Omental fat pad (tissue), 4 donors: ENCODE data around the gene DAP3. TPM values are rescaled to one million over a fixed set of nuclear protein-coding genes. Genes with fewer than 3 reads are reported as not detected.
"Not testable (repeated sequence)": the region's sequence is repeated elsewhere in the genome, so short reads cannot be mapped to it uniquely, and the experiment has no call there.

ENCODE experiments used
- ATAC-seq: fragments of 150-250 bp; one replicate; pipeline ENCODE4 v1.9.1; 2016; ENCODE audit warnings: mild to moderate bottlenecking, moderate library complexity; ENCODE audit not compliant: low FRiP score
- DNase-seq: peaks from one replicate; pipeline ENCODE4 v3.0.0-alpha.2; 2019; ENCODE audit warnings: low spot score
- total RNA-seq, 4 donors: library from RNA; depleted of rRNA; stranded (reverse); fragments of >200 nt; gene quantifications; one replicate each; pipeline ENCODE4 v1.1.0, GENCODE V29; 2016
- TF ChIP-seq, protein P1 (sequence below), 3 donors: fragments of 450-650 bp; IDR thresholded peaks; one replicate each; pipeline ENCODE4 v1.5.1; 2016 to 2017; ENCODE audit warnings: antibody characterized with exemption in 3 of 3, mild to moderate bottlenecking in 3 of 3, moderate library complexity in 2 of 3

Gene DAP3
- total RNA-seq, 4 donors from 2014 or later, result 118 to 170 (median 132) TPM

DNA sequence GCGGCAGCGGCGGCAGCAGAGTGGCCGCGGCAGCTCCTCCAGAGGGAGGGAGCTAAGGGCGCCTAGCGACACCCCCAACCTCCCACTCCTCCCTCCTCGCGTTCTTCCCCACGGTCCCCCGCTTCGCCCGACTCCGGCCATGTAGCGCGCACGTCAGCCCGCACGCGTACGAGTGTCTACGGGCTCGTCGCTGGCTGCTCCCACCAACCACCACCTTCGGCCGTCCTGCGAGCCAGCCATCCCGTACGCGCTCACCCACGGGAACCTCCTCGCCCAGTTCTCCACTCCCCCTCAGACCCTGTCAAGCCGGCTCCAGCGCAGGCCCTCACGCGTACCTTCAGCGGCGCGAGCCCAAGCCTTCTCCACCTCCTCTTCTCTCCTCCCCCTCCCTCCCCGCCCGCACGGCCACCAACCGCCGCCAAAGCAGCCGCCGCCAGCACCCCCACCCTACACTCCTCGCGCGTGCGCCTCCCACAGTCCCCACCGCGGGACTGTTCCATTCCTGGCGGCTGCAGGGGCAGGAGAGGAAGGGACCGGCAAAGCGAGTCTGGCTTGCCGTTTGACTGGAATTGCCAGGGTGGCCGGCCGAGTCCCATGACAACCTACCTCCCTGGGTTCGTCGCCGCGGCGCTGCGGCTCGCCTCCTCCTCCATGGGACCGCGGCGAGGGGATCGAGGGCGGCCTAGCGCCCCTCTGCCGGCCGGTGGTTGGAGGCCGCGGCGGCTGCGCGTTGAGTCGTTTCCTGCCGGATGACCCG, 389 bp upstream of the DAP3 start, which contains the start of gene YY1AP1:
YY1AP1 (minus strand) TSS at position 451 of the 757 bp plus-strand sequence. CDS start 8,338 bp downstream, outside the sequence.
- ATAC-seq, result peak; percentile 92
- TF ChIP-seq, protein P1, sequence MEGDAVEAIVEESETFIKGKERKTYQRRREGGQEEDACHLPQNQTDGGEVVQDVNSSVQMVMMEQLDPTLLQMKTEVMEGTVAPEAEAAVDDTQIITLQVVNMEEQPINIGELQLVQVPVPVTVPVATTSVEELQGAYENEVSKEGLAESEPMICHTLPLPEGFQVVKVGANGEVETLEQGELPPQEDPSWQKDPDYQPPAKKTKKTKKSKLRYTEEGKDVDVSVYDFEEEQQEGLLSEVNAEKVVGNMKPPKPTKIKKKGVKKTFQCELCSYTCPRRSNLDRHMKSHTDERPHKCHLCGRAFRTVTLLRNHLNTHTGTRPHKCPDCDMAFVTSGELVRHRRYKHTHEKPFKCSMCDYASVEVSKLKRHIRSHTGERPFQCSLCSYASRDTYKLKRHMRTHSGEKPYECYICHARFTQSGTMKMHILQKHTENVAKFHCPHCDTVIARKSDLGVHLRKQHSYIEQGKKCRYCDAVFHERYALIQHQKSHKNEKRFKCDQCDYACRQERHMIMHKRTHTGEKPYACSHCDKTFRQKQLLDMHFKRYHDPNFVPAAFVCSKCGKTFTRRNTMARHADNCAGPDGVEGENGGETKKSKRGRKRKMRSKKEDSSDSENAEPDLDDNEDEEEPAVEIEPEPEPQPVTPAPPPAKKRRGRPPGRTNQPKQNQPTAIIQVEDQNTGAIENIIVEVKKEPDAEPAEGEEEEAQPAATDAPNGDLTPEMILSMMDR (IDR thresholded peaks at IDR 0.05), result no peak

DNA sequence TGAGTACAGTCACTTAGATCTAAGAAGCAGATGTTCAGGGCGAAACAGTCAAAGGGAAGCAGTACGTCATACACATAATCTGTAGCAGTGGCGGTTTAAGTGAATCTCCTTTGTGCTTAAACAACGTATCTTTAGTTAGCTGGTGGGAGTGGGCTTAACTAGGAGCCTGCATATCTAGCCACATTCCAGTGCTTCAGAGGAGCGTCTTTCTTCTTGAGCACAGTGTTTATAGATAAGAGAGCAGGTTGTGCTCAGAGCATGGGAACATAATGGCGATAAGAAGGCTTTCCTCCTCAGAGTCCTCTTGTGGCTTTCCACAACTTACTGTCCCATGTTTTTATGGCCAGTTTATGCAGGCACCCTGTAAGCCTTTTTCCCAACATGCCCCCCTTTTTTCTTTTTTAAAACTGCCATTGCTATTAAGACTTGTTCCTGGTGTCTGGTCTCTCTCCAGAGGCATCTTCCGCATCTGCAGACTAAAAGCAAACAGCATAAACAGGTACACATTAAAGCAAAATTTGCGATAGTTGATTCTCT, 3.2 kb downstream of the DAP3 start:
- TF ChIP-seq, protein P1 (IDR thresholded peaks at IDR 0.05), result no peak

More for the DNA sequence above, 389 bp upstream of the DAP3 start, which contains the start of gene YY1AP1:
- peak; percentile 54 for DNase-seq

DNA sequence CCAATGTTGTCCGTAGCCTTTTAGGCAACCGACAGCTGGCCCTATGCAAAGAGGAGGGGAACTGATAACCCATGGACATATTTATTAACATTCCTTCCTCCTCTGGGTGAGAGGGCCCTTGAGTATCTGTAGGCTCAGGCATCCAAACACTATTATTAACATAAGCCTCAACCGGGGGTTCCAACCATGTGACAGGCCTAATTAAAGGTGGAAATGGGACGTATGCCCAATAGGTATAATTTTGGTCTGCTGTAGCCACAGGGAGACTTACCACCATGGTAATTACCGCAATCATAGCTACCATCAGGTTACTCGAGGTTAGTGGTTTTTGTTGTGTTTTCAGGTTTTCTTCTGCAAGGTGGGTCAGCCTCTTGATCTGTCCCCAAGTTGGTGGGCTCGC, 5.3 kb downstream of the DAP3 start:
- ATAC-seq (no peak), DNase-seq (no peak)
- TF ChIP-seq, protein P1 (IDR thresholded peaks at IDR 0.05), result no peak

More for the DNA sequence above, 3.2 kb downstream of the DAP3 start:
- ATAC-seq (no peak), DNase-seq (no peak)

DNA sequence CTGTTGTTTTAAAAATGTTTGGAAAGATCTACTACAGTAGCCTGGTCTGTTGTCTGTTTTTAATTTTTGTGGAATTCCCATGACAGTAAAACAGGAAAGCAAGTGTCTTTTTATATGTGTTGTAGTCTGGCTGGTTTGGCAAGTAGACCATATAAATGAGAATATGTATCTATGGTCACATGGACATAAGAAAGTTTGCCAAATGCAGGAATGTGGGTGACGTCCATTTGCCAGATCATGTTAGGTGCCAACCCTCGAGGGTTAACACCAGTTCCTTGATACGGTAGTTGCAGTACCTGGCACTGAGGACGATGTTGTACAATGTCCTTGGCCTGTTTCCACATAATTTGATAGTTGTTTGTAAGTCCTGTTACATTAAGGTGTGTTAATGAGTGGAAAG, 6.2 kb downstream of the DAP3 start:
- DNase-seq (no peak), ATAC-seq (no peak)
- TF ChIP-seq, protein P1 (IDR thresholded peaks at IDR 0.05), result no peak

DNA sequence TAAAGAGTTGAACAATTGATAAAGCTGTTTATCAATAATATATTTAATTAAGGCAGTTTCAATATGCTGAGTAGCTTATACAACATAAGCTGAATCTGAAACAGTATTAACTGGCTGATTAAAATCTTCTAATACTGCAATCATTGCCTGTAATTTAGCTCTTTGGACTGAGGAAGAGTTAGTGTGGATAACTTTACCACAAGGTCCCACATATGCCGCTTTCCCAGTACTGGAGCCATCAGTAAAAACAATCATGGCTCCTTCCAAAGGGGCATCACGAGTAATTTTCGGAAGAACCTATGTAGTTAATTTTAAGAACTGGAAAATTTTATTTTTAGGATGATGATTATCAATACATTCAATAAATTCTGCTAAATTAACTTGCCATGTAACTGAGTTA, 6.7 kb downstream of the DAP3 start:
- TF ChIP-seq, protein P1 (IDR thresholded peaks at IDR 0.05), result no peak
- ATAC-seq (no peak), DNase-seq (no peak)

DNA sequence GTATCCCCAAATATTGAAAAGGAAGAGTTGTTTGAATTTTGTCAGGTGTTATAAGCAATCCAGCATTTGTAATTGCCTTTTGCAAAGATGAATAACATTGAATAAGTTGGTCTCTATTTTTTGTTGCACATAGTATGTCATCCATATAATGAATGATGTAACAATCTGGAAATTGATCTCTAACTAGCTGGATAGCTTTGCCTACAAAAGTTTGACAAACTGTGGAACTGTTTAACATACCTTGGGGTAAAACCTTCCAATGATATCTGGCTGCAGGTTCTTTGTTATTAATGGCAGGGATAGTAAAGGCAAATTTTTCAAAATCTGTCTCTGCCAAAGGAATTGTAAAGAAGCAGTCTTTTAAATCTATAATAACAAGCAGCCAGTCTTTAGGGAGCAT, 7.6 kb downstream of the DAP3 start:
- ATAC-seq, result no peak
- no peak for DNase-seq
- TF ChIP-seq, protein P1 (IDR thresholded peaks at IDR 0.05), result no peak

DNA sequence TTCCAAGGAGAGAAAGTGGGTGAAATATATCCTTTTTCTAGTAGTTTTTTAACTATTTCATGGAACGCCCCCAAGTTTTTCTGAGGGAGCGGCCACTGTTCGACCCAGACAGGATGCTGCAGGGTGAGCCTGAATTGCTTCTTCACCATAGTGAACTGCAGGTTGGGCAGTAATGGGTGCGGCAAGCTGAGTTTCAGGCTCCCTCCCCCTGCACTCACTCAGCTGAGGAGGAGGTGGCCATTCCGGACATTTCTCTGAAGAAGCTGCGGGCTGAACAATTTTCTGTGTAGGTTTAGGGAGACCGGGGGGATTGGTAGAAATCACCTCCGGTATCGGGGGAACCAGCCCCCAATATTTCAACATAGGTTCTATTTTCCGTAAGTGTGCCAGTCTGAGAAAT, 8.2 kb downstream of the DAP3 start:
- ATAC-seq (no peak), DNase-seq (no peak)
- TF ChIP-seq, protein P1 (IDR thresholded peaks at IDR 0.05), result no peak

DNA sequence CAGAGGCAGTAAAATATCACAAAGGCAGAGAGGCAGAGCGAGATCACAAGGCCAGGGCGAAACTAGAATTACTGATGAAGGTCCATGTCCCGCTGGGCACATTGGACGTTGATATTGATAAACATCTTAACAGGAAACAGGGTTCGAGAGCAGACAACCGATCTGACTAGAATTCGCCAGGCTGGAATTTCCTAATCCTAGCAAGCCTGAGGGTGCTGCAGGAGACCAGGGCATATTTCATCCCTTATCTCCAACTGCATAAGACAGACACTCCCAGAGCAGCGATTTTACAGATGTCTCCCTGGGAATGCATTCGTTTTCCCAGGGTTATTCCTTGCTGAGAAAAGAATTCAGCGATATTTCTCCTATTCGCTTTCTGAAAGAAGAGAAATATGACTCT, 8.7 kb downstream of the DAP3 start:
- not testable (repeated sequence) for DNase-seq, ATAC-seq
